HG02938 (cell line): Measurements from ENCODE around the gene FAM120B.
A peak's percentile ranks its signal among the peaks of the same experiment; 100 is the strongest.
"Not testable (repeated sequence)": the region's sequence is repeated elsewhere in the genome, so short reads cannot be mapped to it uniquely, and the experiment has no call there.

Source experiments
- ATAC-seq: cut with Tn5 transposase; IDR thresholded peaks from one replicate; pipeline ENCODE4 v1.9.1; 2021; ENCODE audit warnings: mild to moderate bottlenecking, moderate library complexity; ENCODE audit not compliant: unreplicated experiment

The FAM120B gene, protein sequence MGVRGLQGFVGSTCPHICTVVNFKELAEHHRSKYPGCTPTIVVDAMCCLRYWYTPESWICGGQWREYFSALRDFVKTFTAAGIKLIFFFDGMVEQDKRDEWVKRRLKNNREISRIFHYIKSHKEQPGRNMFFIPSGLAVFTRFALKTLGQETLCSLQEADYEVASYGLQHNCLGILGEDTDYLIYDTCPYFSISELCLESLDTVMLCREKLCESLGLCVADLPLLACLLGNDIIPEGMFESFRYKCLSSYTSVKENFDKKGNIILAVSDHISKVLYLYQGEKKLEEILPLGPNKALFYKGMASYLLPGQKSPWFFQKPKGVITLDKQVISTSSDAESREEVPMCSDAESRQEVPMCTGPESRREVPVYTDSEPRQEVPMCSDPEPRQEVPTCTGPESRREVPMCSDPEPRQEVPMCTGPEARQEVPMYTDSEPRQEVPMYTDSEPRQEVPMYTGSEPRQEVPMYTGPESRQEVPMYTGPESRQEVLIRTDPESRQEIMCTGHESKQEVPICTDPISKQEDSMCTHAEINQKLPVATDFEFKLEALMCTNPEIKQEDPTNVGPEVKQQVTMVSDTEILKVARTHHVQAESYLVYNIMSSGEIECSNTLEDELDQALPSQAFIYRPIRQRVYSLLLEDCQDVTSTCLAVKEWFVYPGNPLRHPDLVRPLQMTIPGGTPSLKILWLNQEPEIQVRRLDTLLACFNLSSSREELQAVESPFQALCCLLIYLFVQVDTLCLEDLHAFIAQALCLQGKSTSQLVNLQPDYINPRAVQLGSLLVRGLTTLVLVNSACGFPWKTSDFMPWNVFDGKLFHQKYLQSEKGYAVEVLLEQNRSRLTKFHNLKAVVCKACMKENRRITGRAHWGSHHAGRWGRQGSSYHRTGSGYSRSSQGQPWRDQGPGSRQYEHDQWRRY

DNA sequence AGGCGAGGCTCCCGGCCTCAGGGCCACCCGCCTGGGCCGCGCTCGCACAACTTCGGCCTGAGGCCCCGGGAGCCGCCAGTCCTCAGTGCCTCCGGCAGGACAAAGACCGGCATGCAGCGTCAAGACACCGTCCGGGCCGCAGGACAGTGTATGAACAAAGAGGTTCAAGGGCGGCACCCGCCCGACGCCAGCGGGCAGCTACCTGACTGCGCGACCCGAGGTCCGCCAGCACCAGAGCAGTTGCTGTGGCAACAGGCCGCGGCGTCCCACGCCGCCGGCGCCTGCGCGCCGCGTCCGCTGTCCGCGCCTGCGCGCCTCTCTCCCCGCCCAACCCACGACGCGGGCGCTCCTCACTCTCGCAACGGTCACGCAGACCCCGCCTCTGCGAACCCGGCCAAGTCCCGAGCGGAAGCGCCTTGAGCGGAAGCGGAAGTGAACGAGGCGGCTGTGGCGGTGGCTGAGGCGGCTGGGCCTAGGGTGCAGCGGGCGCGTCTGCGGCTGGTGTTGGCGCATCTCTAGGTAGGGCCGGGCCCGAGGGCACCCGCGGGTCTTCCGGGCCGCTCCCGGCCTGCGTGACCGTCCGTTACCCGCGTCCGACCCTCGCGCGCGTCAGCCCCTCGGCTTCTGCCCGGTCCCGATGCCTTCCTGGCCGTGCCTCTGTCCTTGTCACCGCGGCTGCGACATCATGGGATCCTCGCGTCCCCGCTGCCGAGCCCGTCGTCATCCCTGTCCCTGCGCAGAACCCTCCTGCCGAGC is at the start of gene FAM120B:
Gene FAM120B, plus strand, starts transcription at position 435 of the 756 bp plus-strand sequence. CDS start 10,633 bp downstream, outside the sequence.
- peak; percentile 96 for ATAC-seq

- no peak for ATAC-seq
Measured at GRCh38 chr6:170257376-170257775, 49.2 kb upstream of the FAM120B start.

- ATAC-seq: no peak
Measured at GRCh38 chr6:170258407-170258806, 48.2 kb upstream of the FAM120B start.

DNA sequence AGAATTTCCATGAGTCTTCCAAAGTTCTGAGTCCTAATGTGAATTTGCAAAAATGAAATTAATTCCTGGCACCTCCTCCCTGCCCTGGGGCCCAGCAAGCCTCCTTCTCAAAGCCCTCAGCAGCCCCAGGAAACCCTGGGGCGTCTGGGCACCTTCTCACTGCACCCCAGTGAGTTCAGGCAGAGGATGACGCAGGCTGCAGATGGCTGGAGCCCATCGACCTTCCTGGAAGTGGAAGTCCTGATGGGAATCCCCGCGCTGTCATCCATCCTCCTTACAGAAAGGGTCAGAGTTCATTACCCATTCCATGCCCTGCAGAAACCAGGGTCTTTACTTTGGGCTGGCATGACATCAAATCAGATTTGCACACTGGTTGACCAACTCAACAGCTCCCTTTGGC is 47.3 kb upstream of the FAM120B start:
- no peak for ATAC-seq

- no peak for ATAC-seq
Measured at GRCh38 chr6:170260686-170261085, 45.9 kb upstream of the FAM120B start.

- no peak for ATAC-seq
Measured at GRCh38 chr6:170261643-170262488, 44.7 kb upstream of the FAM120B start.

GRCh38 chr6:170262489-170263088 is 44.0 kb upstream of the FAM120B start:
- no peak for ATAC-seq

DNA sequence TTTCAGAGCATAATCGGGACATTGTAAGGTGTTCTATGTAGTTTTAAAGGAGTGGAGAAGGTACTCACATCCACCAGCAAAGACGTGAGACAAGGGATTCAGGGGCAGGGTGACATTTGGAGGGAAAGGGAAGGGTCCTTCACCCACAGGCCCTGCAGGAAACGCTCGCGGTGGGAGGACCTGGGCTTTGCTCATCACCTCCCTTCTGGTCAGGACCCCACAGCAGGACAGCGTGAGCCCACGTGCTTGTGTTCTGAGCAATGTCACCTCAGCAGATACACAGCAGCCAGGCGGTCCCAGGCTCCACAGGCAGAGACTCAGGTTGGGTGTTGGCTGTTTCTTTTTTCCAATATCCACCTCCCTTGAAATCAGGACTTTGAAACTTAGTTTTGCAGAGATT is 43.1 kb upstream of the FAM120B start:
- ATAC-seq: no peak

DNA sequence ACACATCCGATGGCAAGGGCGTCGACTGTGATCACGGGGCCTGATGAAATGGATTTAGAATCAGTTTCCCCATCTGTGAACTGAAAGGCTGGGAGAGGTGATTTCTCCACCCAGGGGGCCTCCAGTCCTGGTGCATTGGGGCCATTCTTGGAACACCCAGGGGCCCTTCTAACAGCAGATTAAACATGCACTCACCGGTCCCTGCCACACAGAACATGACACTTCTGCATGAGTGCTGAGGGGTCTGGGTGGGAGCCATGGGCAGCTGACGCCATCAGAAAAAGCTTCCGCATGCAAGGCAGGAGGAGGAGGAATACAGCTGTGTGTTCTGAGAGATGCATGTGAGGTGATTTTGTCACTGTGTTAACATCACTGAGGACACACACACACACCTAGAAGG is 42.5 kb upstream of the FAM120B start:
- no peak for ATAC-seq

DNA sequence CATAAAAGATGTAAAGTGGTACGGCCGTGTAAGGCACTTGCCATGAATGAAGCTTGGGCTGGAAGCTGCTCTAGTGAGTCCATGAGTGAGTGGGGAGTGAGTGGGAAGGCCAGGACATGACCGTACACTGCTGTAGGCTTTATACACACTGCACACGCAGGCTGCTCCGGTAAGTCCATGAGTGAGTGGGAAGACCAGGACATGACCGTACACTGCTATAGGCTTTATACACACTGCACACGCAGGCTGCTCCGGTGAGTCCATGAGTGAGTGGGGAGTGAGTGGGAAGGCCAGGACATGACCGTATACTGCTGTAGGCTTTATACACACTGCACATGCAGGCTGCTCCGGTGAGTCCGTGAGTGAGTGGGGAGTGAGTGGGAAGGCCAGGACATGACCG is 41.9 kb upstream of the FAM120B start:
- not testable (repeated sequence) for ATAC-seq

GRCh38 chr6:170265655-170266054 is 40.9 kb upstream of the FAM120B start:
- no peak for ATAC-seq

DNA sequence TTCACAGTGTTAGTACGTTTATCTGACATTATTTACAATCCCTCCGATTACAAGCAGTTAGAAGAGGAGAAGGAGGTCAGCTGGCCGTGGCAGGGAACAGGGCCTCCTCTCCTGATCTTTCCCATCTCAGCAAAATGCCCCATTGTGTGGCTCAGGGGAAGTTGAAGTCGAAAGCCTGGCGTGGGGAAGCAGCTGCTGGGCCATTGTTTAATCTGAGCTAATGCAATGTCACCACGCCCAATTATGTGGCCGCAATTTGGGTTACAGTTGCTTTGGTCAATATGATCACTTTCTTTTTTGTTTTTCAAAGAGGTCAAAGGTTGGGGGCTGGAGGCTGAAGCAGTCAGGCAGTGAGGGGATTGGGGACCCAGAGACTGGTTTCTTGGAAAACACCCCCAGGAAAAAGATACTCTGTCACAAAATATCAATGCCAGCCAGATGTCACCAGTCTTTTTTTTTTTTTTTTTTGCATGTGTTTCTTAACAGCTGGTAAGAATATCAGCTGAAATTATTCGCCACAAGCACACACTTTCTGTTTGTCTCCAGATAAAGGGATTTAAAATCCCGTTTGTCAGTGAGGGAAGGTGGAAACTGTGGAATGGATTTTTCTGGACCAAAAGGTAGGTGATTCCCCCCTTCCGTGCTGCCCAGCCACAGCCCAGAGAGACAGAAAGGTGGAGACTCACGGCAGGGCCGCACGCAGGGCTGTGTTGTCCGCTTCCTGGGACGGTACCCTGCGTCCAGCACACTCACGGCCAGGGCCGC is 40.3 kb upstream of the FAM120B start:
- ATAC-seq: no peak

DNA sequence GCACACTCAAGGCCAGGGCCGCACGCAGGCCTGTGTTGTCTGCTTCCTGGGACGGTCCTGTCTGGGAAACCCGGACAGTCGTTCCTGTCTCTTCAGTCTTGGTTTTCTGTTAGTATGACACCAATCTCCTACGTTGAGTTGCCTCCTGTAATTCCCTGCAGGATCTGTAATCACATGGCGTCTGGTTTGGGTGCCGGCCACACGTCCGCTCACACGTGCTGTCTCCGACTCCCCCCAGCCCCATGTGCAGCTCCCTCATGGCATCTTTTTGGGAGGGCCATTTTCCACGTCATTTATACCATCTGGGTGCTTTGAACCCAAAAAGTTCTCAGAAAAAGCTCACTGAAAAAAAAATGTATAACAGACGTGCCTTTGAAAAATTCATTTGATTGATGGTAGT is 38.9 kb upstream of the FAM120B start:
- ATAC-seq: no peak

DNA sequence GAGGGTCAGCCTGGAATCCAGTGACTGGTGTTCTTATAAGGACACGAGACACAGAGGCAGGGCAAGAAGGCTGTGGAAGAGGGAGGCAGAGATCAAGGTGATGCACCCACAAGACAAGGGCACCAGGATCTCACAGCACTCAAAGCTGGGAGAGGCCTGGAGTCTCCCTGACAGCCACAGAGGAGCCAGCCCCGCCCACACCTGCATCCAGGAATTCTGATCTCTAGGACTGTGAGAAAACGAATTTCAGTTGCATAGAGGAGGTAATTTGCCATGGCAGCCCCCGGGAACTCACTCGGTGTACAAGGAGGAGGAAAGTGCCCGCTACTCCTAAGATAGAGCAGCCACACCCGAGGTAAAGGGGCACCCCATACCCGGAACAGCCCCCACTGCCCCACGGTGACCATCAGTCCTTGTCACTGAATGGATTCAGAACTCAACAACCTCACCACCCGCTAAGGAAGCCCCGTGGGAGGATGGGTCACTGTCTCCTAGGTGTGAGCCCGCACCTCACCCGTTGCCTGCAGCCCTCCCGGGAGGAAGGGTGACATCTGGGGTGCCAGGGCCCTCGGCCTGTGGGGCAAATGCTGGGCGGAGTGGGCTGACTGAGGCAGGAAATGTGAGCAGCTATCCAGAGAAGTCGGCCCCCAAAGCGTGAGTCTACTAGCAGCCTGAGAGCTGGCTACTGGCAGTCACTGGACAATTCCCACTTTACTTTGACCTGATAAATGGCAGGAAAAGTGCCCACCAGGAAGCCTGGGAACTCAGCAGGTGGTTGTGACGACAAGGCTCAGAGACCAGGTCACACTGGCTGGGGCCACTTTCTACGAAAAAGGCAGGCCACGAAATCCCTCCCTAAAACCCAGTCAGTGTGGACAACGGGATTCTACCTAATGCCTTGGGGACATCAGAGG is 38.1 kb upstream of the FAM120B start:
- no peak for ATAC-seq

DNA sequence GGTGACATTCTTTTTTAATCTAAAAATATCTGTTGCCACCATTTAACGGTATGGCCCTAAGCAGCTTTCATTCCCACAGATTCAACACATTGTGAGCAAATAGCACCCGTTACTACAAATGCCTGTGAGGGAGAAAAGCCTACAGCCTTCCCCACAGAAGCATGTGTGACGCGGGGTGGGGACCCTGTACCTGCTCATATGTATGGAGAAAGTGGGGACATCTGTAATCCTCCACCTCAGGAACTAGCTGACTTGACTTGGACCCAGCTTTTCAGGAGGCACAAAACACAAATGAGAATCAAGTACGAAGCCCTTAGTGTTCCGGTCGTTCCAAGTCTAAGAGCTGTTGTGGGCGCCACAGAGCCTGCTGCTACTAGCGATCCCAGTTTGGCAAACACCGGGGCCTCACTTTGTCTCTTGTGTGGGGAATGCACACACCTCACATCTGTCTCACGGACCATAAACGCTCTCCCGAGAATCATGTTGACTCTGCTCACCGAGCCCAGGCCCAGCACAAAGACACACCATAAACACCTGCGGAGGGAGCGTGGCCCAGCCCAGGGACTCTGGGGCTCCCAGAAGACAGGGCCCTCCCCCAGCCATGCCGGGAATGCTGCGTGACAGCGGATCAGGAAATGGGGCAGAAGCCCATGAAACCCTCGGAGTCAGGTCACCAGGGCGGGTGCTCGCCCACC is 37.3 kb upstream of the FAM120B start:
- ATAC-seq: no peak

- ATAC-seq: no peak
Measured at GRCh38 chr6:170269846-170270541, 36.6 kb upstream of the FAM120B start.
